H9 (cell line): ENCODE results near the gene L3MBTL1. TPM values are rescaled to one million over a fixed set of nuclear protein-coding genes. Genes with fewer than 3 reads are reported as not detected.

Source experiments
- DNase-seq: peaks from one replicate; pipeline ENCODE4 v3.0.0-alpha.2; 2017
- H2AFZ ChIP-seq: one replicate; pipeline ENCODE4 v1.6.1; 2013; ENCODE audit warnings: mild to moderate bottlenecking, low read length, control low read depth, moderate library complexity
- H2AK5ac ChIP-seq: 2 replicates; pipeline ENCODE4 v1.6.1; 2013; ENCODE audit warnings: low read length, control low read depth, mixed read lengths; ENCODE audit not compliant: insufficient read length
- H2BK120ac ChIP-seq: one replicate; pipeline ENCODE4 v1.6.1; 2013; ENCODE audit warnings: low read depth, mild to moderate bottlenecking, low read length, control low read depth, inconsistent platforms; ENCODE audit not compliant: poor library complexity, severe bottlenecking
- H2BK12ac ChIP-seq: 2 replicates; pipeline ENCODE4 v1.6.1; 2013; ENCODE audit warnings: low read length, control low read depth, mixed read lengths, low read depth; ENCODE audit not compliant: insufficient read length
- H2BK15ac ChIP-seq: 2 replicates; pipeline ENCODE4 v1.6.1; 2013; ENCODE audit warnings: low read depth, low read length, control low read depth
- H2BK20ac ChIP-seq: one replicate; pipeline ENCODE4 v1.6.1; 2013; ENCODE audit warnings: low read depth, mild to moderate bottlenecking, low read length, control low read depth, inconsistent platforms; ENCODE audit not compliant: poor library complexity, severe bottlenecking
- H2BK5ac ChIP-seq: 2 replicates; pipeline ENCODE4 v1.6.1; 2013; ENCODE audit warnings: low read length, control low read depth, mixed read lengths; ENCODE audit not compliant: insufficient read length
- H3K14ac ChIP-seq: 2 replicates; pipeline ENCODE4 v1.6.1; 2013; ENCODE audit warnings: low read length, control low read depth; ENCODE audit not compliant: insufficient read depth
- H3K18ac ChIP-seq: 2 replicates; pipeline ENCODE4 v1.6.1; 2013; ENCODE audit warnings: low read depth, mild to moderate bottlenecking, mixed read lengths, low read length, control low read depth; ENCODE audit not compliant: insufficient read length
- H3K23ac ChIP-seq: 2 replicates; pipeline ENCODE4 v1.6.1; 2013; ENCODE audit warnings: low read length, control low read depth, mixed read lengths, low read depth; ENCODE audit not compliant: insufficient read length
- H3K23me2 ChIP-seq: 2 replicates; pipeline ENCODE4 v1.6.1; 2013; ENCODE audit warnings: low read depth, mild to moderate bottlenecking, mixed read lengths, low read length, control low read depth; ENCODE audit not compliant: insufficient read length, poor library complexity, severe bottlenecking
- H3K27ac ChIP-seq: 2 replicates; pipeline ENCODE4 v1.5.1; 2013; ENCODE audit warnings: low read length, control low read depth, mixed read lengths, low read depth; ENCODE audit not compliant: insufficient read length
- H3K27me3 ChIP-seq: 2 replicates; pipeline ENCODE4 v1.6.1; 2013; ENCODE audit warnings: low read length, control low read depth, inconsistent platforms; ENCODE audit not compliant: insufficient read depth
- H3K4ac ChIP-seq: 2 replicates; pipeline ENCODE4 v1.6.1; 2013; ENCODE audit warnings: low read depth, mild to moderate bottlenecking, control low read depth, inconsistent platforms, low read length, moderate library complexity
- H3K4me1 ChIP-seq: 2 replicates; pipeline ENCODE4 v1.6.1; 2013; ENCODE audit warnings: low read length, control low read depth, inconsistent platforms; ENCODE audit not compliant: insufficient read depth
- H3K4me2 ChIP-seq: 2 replicates; pipeline ENCODE4 v1.6.1; 2013; ENCODE audit warnings: low read length, control low read depth, mixed read lengths; ENCODE audit not compliant: insufficient read length, insufficient read depth
- H3K56ac ChIP-seq: 2 replicates; pipeline ENCODE4 v1.6.1; 2013; ENCODE audit warnings: low read depth, mild to moderate bottlenecking, mixed read lengths, low read length, control low read depth; ENCODE audit not compliant: insufficient read length
- H3K79me1 ChIP-seq: 2 replicates; pipeline ENCODE4 v1.6.1; 2013; ENCODE audit warnings: low read depth, mild to moderate bottlenecking, moderate library complexity, low read length, control low read depth, inconsistent platforms; ENCODE audit not compliant: insufficient read depth, poor library complexity, severe bottlenecking
- H3K79me2 ChIP-seq: 2 replicates; pipeline ENCODE4 v1.6.1; 2013; ENCODE audit warnings: low read length, control low read depth, inconsistent platforms; ENCODE audit not compliant: insufficient read depth
- H3K9ac ChIP-seq: 2 replicates; pipeline ENCODE4 v1.6.1; 2013; ENCODE audit warnings: low read length, control low read depth, mixed read lengths; ENCODE audit not compliant: insufficient read length; ENCODE audit errors: extremely low read depth
- H3K9me3 ChIP-seq: one replicate; pipeline ENCODE4 v1.6.1; 2013; ENCODE audit warnings: low read depth, low read length, inconsistent platforms; ENCODE audit not compliant: control insufficient read depth
- H3T11ph ChIP-seq: one replicate; pipeline ENCODE4 v1.6.1; 2013; ENCODE audit warnings: mild to moderate bottlenecking, low read length, control low read depth, inconsistent platforms
- H4K20me1 ChIP-seq: one replicate; pipeline ENCODE4 v1.6.1; 2013; ENCODE audit not compliant: control insufficient read depth, insufficient read length, insufficient read depth
- H4K5ac ChIP-seq: 2 replicates; pipeline ENCODE4 v1.6.1; 2013; ENCODE audit warnings: low read depth, mild to moderate bottlenecking, mixed read lengths, low read length, control low read depth; ENCODE audit not compliant: insufficient read length
- H4K8ac ChIP-seq: replicated peaks from 2 replicates; pipeline ENCODE4 v1.6.1; 2013; ENCODE audit warnings: low read length, control low read depth, mixed read lengths, low read depth; ENCODE audit not compliant: insufficient read length
- H4K91ac ChIP-seq: 2 replicates; pipeline ENCODE4 v1.6.1; 2013; ENCODE audit warnings: low read depth, mild to moderate bottlenecking, moderate library complexity, mixed read lengths, low read length, control low read depth; ENCODE audit not compliant: insufficient read length
- H3K27ac Mint-ChIP-seq, 3 experiments: 2 replicates in 2 of 3; 3 replicates in 1 of 3; pipeline ENCODE4 v1.8.0; 2020 to 2021; ENCODE audit warnings: mixed read lengths in 3 of 3, mild to moderate bottlenecking in 1 of 3, moderate library complexity in 1 of 3
- H3K27me3 Mint-ChIP-seq: 2 replicates; pipeline ENCODE4 v1.8.0; 2021; ENCODE audit warnings: low read depth, mild to moderate bottlenecking, moderate library complexity, mixed read lengths
- H3K36me3 Mint-ChIP-seq, 3 experiments: 2 replicates in 2 of 3; 3 replicates in 1 of 3; pipeline ENCODE4 v1.8.0; 2020 to 2021; ENCODE audit warnings: low read depth in 3 of 3, mixed read lengths in 3 of 3; ENCODE audit not compliant: insufficient read depth in 1 of 3
- H3K4me1 Mint-ChIP-seq, 2 experiments: 2 replicates each; pipeline ENCODE4 v1.8.0; 2020; ENCODE audit warnings: mixed read lengths in 2 of 2
- H3K4me3 Mint-ChIP-seq, 2 experiments: 2 replicates in 1 of 2; 3 replicates in 1 of 2; pipeline ENCODE4 v1.8.0; 2020 to 2021; ENCODE audit warnings: mild to moderate bottlenecking in 2 of 2, mixed read lengths in 2 of 2, moderate library complexity in 1 of 2
- H3K9me3 Mint-ChIP-seq, 2 experiments: 2 replicates in 1 of 2; 3 replicates in 1 of 2; pipeline ENCODE4 v1.8.0; 2020; ENCODE audit warnings: mild to moderate bottlenecking in 2 of 2, mixed read lengths in 2 of 2, moderate library complexity in 1 of 2
- WGBS: extraction: QIAGEN DNeasy Blood & Tissue Kit; methylation state at CpG from one replicate; pipeline ENCODE4 v1.1.7; 2013; ENCODE audit warnings: missing lambda C conversion rate, low lambda C conversion rate, mixed read lengths; ENCODE audit not compliant: insufficient read length; ENCODE audit errors: extremely low coverage; 5-methylcytosine and 5-hydroxymethylcytosine counted together
- total RNA-seq: library from RNA; stranded (reverse); gene quantifications from 2 replicates; pipeline ENCODE4 v1.2.1, GENCODE V29; 2021
- TF ChIP-seq, protein P1 (sequence below): fragments of 200-600 bp; sonication (generic); conservative IDR thresholded peaks from 3 replicates; pipeline ENCODE4 v1.8.0; 2021; ENCODE audit warnings: antibody characterized with exemption, mild to moderate bottlenecking

The L3MBTL1 gene
- total RNA-seq, 1 experiment from 2014 or later: 19.9 TPM

DNA sequence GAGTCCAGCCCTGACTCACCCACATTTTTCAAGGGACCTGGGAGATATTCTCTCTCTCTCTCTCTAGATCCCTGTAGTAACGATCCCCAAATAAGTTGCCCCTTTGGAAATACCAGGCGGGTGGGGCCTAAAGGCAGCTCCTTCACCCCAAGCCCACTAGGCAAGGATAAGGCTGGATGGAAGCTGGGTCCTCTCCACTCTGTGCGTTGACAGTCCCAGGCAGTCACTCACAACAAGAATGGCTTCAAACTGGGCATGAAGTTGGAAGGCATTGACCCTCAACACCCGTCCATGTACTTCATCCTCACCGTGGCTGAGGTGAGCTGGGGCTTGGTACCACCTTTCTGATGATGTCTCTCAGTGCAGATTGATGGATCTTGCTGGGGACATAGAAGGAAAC, 21.6 kb downstream of the L3MBTL1 start:
- Histone ChIP-seq H3K4me1 (no peaks in the 10 kb centered on the region), H3K23me2 (no peaks in the 10 kb centered on the region), H4K20me1 (no peaks in the 10 kb centered on the region), H3K14ac (no peak overlapping the region), H3T11ph (no peak overlapping the region), H3K9ac (no peak overlapping the region), H3K56ac (no peak overlapping the region), H2BK120ac (no peak overlapping the region), H4K91ac (no peak overlapping the region), H2AFZ (no peak overlapping the region), H2BK5ac (no peak overlapping the region), H2BK12ac (no peak overlapping the region), H3K23ac (no peak overlapping the region), H4K8ac (no peak overlapping the region), H3K27ac (no peak overlapping the region), H3K79me1 (no peaks in the 10 kb centered on the region), H3K79me2 (no peaks in the 10 kb centered on the region), H4K5ac (no peak overlapping the region), H3K9me3 (no peaks in the 10 kb centered on the region), H3K4me2 (no peak overlapping the region), H3K18ac (no peak overlapping the region), H2BK15ac (no peak overlapping the region), H3K27me3 (no peaks in the 10 kb centered on the region), H2BK20ac (no peak overlapping the region), H2AK5ac (no peak overlapping the region), H3K4ac (no peak overlapping the region)
- no peaks in the 10 kb centered on the region for H3K9me3 Mint-ChIP-seq
- TF ChIP-seq, protein P1, sequence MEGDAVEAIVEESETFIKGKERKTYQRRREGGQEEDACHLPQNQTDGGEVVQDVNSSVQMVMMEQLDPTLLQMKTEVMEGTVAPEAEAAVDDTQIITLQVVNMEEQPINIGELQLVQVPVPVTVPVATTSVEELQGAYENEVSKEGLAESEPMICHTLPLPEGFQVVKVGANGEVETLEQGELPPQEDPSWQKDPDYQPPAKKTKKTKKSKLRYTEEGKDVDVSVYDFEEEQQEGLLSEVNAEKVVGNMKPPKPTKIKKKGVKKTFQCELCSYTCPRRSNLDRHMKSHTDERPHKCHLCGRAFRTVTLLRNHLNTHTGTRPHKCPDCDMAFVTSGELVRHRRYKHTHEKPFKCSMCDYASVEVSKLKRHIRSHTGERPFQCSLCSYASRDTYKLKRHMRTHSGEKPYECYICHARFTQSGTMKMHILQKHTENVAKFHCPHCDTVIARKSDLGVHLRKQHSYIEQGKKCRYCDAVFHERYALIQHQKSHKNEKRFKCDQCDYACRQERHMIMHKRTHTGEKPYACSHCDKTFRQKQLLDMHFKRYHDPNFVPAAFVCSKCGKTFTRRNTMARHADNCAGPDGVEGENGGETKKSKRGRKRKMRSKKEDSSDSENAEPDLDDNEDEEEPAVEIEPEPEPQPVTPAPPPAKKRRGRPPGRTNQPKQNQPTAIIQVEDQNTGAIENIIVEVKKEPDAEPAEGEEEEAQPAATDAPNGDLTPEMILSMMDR: no peak
- no peak overlapping the region for H3K4me3 Mint-ChIP-seq
- H3K27ac Mint-ChIP-seq: no peak overlapping the region
- H3K36me3 Mint-ChIP-seq: peaks cover 2 to 8% (median 4%) of the 10 kb centered on the region in 3 experiments; a peak in 5 of 7 replicates
- H3K27me3 Mint-ChIP-seq: no peaks in the 10 kb centered on the region
- DNase-seq: no peak
- WGBS: no CpG with 5 or more reads among the region's 5 CpGs
- H3K4me1 Mint-ChIP-seq: no peaks in the 10 kb centered on the region
